Coronary artery (tissue), 2 donors: Measurements from ENCODE around the gene OR2T6.
"Not testable (repeated sequence)": the region's sequence is repeated elsewhere in the genome, so short reads cannot be mapped to it uniquely, and the experiment has no call there.

Experiments
- DNase-seq: peaks from one replicate; pipeline ENCODE4 v3.0.0-alpha.2; 2017; ENCODE audit warnings: low spot score
- H3K27ac ChIP-seq, 2 donors: fragments of 200-600 bp; sonication (generic); one replicate each; pipeline ENCODE4 v1.5.1; 2016 to 2019
- H3K4me3 ChIP-seq: fragments of 200-600 bp; sonication (generic); 2 replicates; pipeline ENCODE4 v1.5.1; 2016; ENCODE audit warnings: mild to moderate bottlenecking, moderate library complexity
- TF ChIP-seq, protein P1 (sequence below): fragments of 200-600 bp; sonication (generic); IDR thresholded peaks from one replicate; pipeline ENCODE4 v1.5.1; 2019; ENCODE audit warnings: antibody characterized with exemption

Gene OR2T6

DNA sequence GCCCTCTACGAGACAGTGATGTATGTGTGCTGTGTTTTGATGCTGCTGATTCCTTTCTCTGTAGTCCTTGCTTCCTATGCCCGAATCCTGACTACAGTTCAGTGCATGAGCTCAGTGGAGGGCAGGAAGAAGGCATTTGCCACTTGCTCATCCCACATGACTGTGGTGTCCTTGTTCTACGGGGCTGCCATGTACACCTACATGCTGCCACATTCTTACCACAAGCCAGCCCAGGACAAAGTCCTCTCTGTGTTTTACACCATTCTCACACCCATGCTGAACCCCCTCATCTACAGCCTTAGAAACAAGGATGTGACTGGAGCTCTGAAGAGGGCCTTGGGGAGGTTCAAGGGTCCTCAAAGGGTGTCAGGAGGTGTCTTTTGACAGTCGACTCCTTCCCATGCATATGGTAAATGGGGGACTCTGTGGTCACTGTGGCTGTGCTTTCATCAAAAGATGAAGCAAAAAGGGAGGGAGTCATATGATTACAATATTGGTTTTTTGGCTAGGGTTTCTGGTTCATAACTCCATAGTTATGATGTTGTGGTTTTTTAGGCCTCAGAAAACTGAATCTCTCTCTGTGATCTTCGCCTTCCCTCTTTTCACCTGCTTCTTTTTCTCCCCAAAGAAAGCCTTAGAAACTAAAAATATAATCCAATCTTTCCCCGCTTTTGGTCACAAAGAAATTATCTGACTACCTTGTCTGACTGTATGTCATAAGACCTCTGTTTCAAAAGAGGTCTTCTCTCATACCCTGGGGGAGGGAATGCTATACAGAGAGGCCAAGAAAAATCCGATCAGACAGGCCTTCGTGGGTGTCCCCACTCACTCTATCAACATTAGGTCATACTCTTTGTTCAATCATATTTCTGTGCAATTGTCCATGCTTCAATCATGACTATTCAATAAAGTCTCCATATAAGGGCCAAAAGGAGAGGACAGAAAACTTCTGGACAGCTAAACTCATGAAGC, 31.5 kb downstream of the OR2T6 start:
- DNase-seq = no peak
- TF ChIP-seq, protein P1, sequence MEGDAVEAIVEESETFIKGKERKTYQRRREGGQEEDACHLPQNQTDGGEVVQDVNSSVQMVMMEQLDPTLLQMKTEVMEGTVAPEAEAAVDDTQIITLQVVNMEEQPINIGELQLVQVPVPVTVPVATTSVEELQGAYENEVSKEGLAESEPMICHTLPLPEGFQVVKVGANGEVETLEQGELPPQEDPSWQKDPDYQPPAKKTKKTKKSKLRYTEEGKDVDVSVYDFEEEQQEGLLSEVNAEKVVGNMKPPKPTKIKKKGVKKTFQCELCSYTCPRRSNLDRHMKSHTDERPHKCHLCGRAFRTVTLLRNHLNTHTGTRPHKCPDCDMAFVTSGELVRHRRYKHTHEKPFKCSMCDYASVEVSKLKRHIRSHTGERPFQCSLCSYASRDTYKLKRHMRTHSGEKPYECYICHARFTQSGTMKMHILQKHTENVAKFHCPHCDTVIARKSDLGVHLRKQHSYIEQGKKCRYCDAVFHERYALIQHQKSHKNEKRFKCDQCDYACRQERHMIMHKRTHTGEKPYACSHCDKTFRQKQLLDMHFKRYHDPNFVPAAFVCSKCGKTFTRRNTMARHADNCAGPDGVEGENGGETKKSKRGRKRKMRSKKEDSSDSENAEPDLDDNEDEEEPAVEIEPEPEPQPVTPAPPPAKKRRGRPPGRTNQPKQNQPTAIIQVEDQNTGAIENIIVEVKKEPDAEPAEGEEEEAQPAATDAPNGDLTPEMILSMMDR = no peak

DNA sequence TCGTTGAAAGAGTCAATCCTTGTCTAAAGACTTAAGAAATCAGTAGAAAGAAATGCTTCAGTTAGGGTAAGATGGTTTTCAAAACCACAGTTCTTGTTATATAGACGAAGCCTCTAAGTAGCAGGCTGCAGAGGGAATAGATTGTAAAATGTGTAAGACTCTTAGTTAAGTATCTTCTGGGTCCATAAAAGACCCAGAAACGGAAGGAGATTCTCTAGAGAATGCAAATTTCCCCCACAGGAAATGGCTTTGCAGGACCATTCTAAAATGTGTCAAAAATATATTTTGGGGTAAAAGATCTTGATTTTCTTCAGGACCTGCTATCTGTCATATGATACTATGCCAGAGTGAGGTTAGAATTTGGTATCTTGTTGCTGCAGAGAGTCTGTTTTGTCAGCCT, 40.7 kb downstream of the OR2T6 start:
- no peak overlapping the region for H3K27ac ChIP-seq
- TF ChIP-seq, protein P1 = no peak
- DNase-seq = no peak
- no peak overlapping the region for H3K4me3 ChIP-seq

More for the DNA sequence above, 31.5 kb downstream of the OR2T6 start:
- Histone ChIP-seq H3K4me3 (no peak overlapping the region), H3K27ac (no peak overlapping the region)

DNA sequence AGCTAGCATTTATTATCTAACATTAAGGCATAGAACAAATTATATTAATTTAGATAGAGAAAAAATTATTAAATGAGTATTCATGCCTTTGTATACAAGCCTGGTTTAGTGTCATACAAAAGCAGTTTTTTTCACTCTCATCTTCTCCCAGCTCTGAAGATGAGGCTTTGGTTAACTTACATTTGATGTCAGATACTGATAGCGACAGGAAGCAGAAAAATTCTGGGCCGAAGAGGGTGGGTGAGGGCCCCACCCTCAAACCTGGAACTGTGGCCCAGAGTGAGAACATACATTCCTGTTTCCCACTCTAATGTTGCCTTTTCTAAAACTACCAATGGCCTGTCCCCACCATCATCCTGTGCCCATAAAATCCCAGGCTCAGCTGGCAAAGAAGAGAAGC, 42.3 kb downstream of the OR2T6 start:
- DNase-seq = no peak
- TF ChIP-seq, protein P1 = no peak
- H3K27ac ChIP-seq = no peak overlapping the region
- H3K4me3 ChIP-seq = no peak overlapping the region

DNA sequence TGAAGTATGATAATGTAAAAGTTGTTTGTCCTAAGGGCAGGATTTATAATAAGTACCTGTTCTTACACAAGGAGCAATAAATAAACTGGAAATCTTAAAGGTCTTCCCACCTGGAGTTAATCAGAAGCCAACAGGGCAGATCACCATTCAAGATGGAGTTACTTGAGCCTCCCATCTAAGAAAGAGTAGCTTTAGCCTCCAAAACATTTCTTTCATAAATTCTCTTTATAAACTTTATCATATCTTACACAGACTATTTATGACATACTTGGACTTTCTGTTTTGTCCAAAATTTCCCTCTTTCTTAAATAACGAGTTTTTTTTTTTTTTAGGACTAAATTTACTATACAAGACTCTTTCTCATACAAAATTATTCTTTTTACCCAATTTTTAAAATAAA, 45.8 kb downstream of the OR2T6 start:
- TF ChIP-seq, protein P1 = no peak
- H3K27ac ChIP-seq = no peak overlapping the region
- no peak for DNase-seq
- no peak overlapping the region for H3K4me3 ChIP-seq

DNA sequence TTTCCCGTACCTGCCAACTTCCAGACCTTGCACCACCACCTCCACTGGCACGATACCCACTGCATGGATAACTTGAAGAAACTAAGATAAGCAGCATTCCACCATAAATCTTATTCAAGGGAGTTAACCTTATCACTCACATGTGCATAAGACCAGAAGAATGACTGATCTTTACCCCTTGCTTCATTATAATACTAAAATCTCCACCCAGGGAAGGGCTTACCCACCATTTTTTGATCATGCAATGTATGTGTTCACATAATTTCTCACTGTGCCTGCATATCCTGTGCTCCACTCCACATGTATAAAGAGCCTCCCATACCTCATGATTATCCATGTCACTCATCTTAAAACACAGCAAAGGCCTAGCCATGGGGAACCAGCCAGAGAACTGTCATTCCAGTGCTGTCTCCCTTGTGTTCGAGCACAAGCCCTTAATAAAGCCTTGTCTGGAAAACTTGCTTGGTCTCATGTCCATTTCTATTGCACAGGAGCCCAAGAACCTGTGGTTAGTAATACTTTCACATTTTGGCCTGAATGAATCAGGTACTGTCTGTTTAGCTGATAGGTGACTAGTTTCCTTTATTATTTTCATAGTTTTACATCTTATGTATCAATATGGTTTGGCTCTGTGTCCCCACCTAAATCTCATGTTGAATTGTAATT, 52.1 kb downstream of the OR2T6 start:
- H3K27ac ChIP-seq, H3K4me3 ChIP-seq, DNase-seq: not testable (repeated sequence)

DNA sequence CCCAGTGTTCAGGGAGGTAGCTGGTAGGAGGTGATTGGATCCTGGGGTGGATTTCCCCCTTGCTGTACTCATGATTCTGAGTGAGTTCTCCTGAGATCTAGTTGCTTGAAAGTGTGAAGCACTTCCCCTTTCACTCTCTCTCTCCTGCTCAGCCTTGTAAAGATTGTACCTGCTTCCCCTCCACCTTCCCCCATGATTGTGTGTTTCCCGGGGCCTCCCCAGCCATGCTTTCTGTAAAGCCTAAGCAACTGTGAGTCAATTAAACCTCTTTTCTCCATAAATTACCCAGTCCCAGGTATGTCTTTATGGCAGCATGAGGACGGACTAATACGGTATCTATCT, 52.6 kb downstream of the OR2T6 start:
- not testable (repeated sequence) for H3K4me3 ChIP-seq, H3K27ac ChIP-seq, DNase-seq

DNA sequence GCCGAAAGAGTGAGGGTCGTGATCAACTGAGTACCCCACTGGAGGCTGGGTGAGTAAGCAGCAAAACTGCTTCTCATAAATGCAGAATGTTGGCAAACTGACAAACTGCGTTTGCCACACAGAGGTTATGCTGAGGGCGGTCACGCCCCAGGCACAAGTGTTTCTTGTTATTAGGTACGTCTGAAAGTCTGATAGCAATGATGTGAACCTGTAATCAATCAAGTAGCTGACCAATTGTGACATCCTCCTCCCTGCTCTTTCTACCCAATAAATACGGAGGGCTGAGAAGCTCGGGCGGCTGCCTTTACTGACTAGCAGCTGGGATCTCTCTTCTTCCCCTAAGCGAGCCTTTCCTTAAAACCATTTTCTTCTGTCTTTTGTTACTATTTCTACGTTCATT, 56.1 kb downstream of the OR2T6 start:
- not testable (repeated sequence) for DNase-seq, H3K4me3 ChIP-seq, H3K27ac ChIP-seq

DNA sequence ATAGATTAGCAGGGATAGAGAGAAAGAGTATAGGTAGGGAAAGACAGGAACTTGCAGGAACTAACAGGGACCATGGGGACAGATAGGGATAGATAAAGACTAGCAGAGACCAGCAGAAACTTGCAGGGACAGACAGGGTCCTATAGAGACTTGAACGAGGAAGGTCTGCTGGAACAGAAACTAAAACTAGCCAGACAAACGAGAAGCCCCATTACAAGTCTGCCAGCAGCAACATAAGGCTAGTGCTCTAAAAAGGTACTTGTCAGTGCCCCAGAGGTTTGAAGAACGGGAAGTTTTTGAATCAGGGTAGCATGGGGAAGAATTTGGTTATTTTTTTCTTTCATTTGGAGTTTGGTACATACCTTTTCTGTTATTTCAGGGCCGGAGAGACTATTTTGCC, 56.7 kb downstream of the OR2T6 start:
- DNase-seq, H3K4me3 ChIP-seq, H3K27ac ChIP-seq: not testable (repeated sequence)

DNA sequence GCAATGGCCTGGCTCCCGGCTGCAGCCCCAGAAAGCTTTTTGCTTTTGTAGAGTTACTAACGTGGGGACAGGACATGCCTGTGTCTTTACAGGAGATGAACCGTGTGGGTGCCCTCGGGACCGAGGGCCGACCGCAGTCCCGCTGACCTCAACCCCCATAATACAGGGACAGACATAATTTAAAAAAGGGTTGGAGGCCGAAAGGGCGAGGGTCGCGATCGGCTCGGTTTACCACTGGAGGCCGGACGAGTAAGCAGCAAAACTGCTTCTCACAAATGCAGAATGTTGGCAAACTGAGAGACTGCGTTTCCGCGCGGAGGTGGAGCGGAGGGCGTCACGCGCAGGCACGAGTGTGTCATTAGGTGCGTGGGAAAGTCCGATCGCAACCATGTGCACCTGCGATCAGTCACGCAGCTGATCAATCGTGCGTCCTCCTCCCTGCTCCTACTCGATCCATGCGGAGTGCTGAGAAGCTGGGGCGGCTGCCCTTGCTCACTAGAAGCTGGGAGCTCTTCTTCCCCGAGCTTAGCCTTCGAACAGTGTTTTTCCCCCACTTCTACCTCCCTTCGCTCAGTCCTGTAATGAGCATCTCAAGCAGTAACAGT, 58.4 kb downstream of the OR2T6 start:
- not testable (repeated sequence) for H3K27ac ChIP-seq, H3K4me3 ChIP-seq, DNase-seq

DNA sequence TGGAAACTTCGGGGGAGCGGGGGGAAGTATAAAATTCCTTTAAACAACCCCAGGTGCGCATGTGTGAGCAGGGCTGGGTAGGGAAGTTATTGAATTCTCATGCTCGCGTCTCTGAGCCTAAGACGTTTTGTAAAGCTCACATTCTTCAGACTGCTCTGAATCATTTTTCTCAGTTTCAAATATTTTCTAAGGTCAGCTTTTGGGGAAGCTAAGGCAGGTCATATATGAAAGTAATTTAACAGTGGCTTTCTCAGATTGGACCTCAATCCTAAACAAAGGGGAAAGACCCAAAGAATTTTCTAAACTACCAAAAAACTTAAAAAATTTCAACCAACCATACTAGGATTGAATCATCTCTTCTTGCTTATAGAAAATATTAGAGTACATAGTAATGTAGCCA, 59.4 kb downstream of the OR2T6 start:
- H3K27ac ChIP-seq, DNase-seq, H3K4me3 ChIP-seq: not testable (repeated sequence)

DNA sequence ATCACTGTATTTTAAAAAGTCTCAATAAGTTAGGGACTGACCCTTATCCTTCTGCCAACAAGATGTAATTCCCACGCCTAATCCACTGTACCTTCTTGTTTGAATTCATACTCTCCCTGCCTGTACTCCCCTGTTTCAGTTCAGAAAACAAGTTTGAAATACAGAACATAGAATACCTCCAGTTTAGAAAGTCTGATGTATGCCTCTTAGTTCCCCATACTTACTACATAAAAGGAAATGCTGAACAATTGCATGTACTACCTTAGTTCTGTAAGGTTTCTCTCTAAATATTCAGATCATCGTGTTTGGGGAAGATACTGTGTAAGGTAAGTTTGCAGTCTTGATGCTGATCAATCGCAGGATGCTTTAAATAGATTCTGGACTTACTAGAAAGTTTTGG, 60.8 kb downstream of the OR2T6 start:
- not testable (repeated sequence) for H3K27ac ChIP-seq, DNase-seq, H3K4me3 ChIP-seq

DNA sequence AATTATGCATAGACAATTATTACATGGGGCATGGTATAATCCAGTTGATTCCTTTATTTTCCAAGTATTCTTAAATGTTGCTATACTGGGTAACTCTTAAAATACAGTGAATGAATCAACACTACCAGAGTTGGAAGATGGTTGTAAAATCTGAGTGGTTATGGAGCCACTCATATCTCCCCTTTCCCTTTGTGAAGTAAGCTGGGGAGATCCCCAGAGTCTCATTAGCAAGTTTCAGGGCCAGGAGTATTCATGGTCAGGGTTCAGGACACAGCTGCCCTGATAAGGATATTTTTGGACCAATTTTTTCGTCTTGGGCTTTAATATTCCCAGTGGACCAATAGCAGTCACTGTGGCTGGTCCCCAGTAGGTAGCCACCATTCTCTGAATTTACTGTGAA, 63.1 kb downstream of the OR2T6 start:
- not testable (repeated sequence) for DNase-seq, H3K4me3 ChIP-seq, H3K27ac ChIP-seq

DNA sequence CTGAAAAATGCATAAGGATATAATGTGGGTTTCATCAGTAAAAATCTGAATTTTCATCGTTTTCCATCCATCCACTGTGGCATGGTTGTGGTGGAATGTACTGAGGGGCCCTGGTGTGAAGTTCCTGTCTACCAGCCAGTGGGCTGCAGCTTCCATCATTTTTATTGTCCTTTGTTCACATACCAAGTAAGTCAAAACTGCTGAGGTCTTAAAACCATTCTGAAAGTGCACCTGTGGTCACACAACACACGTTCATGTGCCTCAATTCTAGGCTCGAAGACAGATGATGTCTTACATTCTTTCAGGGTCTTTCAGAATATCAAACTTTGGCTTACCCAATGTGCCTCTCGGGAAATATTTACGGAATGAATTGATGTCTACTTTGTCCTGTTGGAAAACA, 63.7 kb downstream of the OR2T6 start:
- not testable (repeated sequence) for H3K27ac ChIP-seq

More for the DNA sequence above, 63.7 kb downstream of the OR2T6 start:
- DNase-seq, H3K4me3 ChIP-seq: not testable (repeated sequence)
